KBM-7 (cell line): ENCODE measurements around the gene NGFR.

Source experiments
- DNase-seq: peaks from one replicate; pipeline ENCODE4 v3.0.0-alpha.2; 2015
- in situ Hi-C: fragments of 300-500 bp; cut with MboI; formaldehyde crosslinking; loops from 2 replicates; pipeline ENCODE4 v1.14.3; 2020; ENCODE audit warnings: low sequenced_read_pairs, low pct_unique_long_range_greater_than_20kb, mixed read lengths

The NGFR gene, protein sequence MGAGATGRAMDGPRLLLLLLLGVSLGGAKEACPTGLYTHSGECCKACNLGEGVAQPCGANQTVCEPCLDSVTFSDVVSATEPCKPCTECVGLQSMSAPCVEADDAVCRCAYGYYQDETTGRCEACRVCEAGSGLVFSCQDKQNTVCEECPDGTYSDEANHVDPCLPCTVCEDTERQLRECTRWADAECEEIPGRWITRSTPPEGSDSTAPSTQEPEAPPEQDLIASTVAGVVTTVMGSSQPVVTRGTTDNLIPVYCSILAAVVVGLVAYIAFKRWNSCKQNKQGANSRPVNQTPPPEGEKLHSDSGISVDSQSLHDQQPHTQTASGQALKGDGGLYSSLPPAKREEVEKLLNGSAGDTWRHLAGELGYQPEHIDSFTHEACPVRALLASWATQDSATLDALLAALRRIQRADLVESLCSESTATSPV

DNA sequence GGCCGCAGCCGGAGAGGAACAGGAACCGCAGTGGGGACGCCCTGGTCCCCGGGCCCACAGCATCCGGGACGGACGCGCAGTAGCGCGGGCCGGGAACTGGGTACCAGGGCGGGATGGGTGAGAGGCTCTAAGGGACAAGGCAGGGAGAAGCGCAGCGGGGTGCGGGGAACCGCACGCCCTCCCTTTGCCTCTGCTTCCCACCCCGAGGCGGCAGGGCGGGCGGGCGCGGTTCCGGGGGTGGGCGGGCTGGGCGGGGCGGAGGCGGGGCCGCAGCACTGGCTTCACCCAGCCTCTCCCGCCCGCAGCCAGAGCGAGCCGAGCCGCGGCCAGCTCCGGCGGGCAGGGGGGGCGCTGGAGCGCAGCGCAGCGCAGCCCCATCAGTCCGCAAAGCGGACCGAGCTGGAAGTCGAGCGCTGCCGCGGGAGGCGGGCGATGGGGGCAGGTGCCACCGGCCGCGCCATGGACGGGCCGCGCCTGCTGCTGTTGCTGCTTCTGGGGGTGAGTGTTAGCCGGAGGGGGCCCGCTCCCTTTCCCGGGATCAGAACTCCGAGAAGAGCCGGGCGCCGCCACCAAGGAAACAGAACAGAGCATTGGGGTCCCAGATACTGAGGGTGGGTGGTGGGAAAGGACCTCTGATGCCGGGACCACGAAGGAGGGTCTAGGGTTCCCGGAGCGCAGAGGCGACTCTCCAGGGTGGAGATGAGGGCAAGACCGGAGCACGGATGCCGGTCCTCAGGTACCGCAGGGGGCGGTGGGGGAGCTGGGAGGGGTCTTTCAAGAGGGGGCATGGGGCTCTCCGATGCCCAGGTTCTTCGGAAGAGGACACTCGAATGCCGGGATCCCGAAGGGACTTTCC, at the start of gene NGFR:
NGFR (plus strand) TSS at position 308 of the 856 bp plus-strand sequence; CDS start at position 433, 125 bp downstream.
- in situ Hi-C loops = no loop called here
- peak; percentile 65 for DNase-seq

DNA sequence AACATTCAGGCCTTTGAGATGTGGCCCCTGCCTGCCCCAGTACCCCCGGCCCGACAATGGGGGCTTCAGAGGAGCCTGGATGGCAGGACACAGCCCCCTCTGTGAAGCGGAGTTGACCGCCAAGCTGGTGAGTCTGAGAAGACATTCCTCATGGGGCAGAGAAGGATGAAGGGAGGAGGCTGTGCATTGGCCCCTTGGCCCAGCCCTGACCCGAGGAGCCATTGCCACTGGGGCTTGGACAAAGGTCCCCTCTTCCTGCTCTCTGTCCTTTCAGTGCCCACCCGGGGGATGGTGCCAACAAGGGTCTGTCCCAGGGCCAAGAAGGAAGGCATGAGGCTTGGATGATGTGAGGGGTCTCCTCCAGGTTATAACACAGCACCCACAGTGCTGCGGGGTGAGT, 49.5 kb upstream of the NGFR start:
- DNase-seq = no peak
- in situ Hi-C loops = no loop called here

DNA sequence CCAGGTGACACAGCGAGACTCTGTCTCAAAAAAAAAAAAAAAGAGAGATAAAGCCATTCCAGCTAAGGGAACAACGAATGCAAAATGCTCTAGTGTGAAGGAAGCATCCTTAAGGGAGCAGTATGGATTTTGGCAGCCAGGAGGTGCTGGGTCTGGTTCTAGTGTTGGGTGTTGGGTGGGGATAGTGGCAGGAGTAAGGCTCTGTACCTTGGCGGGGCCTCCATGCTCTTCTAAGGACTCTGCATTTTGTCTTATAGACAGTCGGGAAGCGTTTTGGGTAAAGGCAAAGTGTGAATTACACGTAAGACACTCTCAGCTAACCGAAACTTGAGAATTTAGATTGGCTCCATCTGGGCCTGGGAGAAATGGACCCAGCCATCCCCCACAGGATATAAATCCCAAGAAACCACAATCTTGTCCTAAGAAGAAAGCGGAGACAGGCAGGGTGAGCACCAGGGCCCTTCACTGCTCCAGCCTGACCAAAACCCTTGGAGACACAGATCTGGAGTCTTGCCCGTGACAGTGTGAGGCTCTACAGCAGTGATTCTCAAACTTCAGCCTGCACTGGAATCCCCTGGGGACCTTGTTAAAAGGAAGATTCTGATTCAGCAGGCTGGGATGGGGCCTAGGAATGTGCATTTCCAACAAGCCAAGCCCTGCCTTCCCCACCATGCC, 47.3 kb upstream of the NGFR start:
- DNase-seq = no peak
- in situ Hi-C loops = no loop called here

DNA sequence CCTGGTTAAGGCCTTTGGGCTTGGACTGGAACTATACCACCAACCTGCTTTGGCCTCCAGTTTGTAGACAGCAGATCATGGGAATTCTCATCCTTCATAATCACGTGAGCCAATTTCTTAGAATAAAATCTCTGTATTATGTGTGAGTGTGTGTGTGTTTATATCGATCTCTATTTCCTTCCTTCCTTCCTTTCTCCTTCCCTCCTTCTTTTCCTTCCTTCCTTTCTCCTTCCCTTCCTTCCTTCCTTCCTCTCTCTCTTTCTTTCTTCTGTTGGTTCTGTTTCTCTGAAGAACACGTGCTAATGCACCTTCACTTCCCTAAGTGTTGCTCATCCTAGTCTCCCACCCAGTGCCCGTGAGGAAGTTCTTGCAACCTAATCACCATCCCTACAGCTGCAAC, 44.9 kb upstream of the NGFR start:
- in situ Hi-C loops = no loop called here
- DNase-seq = no peak

DNA sequence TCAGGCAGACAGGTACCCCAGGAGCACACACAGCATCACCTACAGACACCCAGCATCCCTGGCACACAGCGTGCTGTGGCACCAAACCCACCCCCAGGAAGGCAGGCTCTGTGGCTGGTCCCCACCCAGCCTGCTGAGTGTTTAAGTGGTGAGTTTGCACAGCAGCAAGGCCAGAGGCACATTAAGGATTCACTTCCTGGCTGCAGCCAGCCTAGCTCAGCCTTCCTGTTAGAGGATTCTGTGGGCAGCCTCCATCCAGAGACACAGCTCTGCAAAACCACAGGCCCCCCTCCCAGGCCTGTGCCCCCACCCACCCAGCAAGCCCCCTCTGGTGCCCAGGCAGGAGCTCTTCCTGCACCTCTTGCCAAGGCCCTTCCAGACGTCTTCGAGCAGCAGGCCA, 44.4 kb upstream of the NGFR start:
- in situ Hi-C loops = no loop called here
- DNase-seq = peak; percentile 28

DNA sequence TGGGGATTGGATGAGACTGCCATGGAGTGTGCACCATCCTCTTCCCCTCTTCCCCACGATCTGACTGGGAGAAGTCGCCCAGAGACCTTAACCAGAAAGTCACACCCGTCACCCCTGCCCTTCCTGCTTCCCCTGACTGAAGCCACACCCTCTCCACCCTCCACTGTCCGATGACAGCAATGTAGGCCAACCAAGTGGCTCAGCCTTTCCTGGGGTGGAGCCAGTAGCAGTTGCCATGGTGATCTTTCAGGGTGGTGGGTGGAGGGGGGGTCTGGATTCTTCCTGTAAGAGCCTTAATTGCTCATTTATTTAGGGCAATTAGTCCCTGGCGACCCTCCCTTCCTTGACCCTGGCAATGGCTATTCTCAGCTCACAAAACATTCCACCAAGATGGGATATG, 42.9 kb upstream of the NGFR start:
- DNase-seq = no peak
- in situ Hi-C loops = no loop called here

DNA sequence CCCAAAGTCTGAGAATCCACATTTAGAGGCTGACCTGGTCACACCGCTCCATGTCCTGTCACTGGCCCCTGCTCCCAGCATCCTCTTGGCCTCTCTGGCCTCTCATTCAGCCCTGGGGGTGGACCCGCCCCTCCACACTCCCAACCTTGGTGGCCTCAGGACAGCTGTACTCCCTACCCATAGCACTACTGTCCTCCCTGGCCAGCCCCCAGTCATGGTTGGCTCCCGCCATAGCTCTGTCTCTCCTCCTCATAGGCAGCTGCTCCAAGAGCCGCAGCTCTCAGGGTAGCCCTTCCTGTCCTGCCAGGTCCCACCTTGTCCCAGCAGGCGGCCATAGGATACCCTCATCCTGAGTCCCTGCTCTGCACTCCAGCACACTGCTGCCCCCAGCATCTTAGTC, 42.4 kb upstream of the NGFR start:
- no peak for DNase-seq
- in situ Hi-C loops = no loop called here

DNA sequence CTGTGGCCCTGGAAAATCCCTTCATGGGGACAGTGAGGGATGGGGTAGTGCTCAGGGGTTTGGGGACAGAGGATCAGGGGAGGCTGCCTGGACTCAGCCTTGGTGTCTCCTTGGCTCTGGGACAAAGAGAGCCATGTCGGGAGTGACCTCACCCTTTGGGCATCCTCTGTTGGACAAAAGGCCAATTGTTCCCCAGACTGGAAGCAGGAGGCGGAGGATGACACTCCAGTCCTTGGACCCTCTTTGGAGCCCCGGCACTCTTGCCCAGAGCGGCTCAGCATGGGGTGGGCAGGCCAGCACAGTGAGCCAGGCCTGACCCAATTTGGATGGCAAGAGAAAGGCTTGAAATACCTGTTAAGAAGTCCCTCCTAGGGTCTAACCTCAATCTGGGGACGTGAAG, 41.0 kb upstream of the NGFR start:
- in situ Hi-C loops = no loop called here
- DNase-seq = no peak

DNA sequence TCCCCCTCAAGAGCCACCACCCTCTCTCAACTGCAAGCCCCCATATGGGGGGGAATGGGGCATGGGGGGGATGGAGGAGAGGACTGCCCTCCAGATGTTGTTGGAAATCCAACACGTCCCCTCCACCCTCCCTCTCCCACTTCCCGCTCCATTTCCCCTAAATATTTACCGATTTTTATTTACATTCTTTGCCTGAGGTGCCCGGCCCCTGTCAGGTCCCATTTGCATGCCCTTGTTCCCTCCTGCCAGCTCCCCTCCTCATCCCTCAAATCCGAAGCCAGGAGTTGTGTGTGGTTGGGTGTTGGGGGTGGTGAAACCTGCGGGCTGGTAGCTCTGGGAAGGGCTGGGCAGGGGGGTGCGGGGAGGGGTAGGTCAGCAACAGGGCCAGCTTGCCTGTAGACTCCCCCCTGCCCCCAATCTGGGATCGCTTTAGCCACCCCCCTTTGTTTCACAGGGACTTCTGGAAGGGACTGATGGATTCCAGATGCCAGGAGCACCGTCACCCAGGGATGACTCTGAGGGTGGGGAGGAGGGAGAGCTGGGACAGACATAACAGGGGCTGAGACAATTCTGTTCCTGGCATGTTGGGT, 39.7 kb upstream of the NGFR start:
- in situ Hi-C loops = no loop called here
- DNase-seq = no peak

DNA sequence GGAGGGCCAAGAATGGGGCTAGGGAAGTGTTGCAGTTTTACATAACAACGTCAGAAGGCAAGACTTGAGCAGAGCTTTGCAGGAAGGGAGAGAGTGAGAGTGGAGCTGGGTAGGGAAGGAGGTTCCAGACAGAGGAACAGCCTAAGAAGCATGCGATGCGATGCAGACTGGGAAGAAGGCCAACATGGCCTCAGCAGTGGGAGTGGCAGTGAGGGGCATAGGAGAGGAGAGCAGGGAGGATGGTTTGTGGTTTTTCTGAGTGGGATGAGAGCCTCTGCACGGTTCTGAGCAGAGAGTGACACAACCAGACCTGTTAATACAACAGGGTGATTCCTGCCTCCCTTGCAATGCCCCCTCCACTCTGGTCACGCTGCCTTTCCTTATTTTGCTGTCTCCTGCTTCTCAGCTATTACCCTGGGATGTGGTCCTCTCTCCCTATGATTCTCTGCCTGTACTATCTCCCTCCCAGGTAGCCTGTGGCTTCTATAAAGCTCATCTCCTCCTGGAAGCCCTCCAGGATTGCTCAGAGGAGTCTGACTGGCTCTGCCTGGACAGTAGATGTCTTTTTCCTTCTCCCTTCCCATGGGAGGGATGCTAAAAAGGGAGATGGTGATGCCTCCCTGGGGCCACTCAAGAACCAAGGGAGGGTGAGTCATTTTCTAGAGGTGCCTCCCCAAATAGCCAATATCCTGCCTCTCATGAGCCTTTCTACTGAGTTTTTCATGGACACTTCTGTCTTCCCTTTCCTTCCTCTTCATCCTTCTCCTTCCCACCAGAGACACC, 38.7 kb upstream of the NGFR start:
- DNase-seq = peak; percentile 92
- in situ Hi-C loops = no loop called here

DNA sequence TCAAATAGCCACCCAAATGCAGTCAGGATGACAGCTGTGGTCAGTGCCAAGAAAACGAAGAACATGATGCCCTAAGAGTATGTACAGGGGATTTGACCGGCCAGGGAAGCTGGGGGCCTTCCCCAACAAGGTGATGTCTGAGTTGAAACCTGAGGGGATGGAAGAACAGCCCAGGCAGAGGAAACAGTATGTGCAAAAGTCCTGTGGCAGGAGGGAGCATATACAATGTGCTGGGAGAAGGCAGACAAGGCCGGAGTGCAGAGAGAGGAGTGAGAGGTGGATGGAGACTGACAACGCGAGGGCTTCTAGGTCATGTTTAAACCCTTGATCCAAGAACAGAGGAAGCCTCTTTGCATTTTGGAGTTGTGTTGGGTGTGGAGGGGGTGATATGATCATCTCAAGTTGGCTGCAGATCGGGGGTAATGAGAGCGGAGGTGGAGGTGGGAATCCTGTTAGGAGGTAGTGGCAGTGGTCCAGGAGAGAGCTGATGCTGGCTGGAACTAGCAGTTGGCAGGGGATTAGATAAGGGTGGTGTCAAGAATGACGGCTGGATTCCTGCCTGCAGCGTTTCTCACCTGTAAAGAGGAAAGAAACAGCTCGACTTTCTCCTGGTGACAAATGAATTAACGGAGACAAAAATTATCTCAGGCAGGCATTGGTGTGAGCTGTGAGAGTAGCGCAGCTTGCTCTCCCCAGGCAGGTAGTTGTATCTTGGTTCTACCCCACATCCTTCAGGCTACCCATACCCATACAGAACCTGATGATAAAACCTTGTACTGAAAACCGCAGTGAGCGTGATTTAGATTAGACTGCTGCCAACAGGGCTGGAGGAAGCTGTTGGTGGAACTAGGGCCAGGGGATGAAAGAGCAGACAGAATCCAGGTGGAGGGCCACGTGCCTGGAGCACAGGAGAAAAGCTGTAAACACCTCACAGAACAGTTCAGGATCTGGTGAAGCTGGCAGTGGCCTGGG, 37.2 kb upstream of the NGFR start:
- no peak for DNase-seq
- in situ Hi-C loops = no loop called here

DNA sequence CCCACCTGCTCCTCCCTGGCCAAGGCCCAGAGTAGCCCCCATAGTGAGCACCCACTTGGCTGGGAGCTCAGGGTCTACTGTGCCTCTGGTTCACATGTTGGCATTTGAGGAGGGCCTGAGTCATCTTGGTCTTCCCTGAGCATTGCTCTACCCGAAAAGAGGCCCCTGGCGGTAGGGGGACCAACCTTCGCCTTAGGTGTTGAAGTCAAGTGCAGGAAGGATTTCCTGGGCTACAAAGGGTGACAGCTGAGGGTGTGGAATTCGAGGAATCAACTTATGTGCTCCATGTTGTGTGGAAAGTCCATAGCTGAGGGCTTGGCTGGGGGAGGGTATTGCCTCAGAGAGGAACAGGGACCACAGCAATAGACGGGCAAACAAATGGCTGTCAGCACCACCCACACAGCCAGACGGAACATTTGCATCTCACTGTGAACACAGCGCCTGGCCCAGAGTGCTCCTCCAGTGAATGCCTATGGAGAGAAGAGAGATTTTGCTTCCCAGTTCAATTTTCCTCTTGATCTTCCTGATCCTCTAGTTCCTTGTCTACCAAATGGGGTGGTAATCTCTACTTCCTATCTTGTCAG, 35.6 kb upstream of the NGFR start:
- in situ Hi-C loops = no loop called here
- no peak for DNase-seq

DNA sequence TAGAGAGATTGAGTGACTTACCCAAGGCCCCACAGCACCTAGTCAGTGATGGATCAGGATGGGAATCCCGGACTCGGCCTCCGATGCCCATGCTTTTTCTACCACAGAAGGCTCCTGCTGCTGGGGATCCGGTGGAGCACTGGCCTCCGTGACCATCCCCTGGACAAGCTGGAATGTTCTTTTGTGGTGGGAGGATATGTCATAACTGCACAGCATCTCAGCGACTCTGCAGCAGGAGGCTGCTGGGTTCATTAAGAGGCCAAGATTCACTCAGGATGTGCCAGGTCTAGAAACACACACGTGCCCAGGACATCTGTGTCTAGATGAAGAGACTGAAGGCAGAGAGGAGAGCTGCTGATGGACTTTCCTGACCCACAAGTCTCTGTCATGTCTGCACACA, 34.7 kb upstream of the NGFR start:
- in situ Hi-C loops = no loop called here
- DNase-seq = no peak

DNA sequence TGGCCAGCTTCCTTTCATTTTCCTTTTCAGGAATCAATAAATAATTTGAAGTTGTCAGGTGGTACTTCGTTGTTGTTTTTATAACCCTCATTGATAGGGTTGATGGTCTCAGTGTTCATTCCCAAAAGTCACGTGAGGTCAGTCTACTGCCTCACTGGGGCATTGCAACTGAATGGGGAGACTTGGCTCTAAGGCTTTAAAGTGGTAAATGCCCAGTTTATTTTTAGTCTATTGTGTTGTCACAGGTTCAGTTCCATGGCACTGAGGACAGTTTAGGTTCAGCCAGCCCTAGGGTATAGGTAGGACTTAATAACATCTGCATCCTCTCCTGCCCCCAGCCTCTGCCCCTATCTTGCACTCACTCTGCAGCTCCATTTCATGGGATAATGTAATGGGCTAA, 33.5 kb upstream of the NGFR start:
- in situ Hi-C loops = no loop called here
- no peak for DNase-seq

DNA sequence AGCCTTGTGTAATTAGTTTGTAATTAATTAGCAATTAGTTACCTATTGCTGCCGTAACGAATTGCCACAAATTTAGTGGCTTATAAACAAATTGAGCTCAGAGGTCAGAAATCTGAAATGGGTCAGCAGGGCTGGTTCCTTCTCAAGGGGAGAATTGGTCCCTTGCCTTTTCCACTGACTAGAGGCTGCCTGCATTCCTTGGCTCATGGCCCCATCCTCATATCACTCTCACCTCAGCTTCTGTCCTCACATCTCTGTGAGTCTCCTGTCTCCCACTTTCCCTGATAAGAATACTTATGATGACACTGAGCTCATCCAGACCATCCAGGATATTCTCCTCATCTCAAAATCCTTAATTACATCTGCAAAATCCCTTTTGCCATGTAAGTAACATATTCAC, 31.0 kb upstream of the NGFR start:
- in situ Hi-C loops = no loop called here
- DNase-seq = no peak

DNA sequence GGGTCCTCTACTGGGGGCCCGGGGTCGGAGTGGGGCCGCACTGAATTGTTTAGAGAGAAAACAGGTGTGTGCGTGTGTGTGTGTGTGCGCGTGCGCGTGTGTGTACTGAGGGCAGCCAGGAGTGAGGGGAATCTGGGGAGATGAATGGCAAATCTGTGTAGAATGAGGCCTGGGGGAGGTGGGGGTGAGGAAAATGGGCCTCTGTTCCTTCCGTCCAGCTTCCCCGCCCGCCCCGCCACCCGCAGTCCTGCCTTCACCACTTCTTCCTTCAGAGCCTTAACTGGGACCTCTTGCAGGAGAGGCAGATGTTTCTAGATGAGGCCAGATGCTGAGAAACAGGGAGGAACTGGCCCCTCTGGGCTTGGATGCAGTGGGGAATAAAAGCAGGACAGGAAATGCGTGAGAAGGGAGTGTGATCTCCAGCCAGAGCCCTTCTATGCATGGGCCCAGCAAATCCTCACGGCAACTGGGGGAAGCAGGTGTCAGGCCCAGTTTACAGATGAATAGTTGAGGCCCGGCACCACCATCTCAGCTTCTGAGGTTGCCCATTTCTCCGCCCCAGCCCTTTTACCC, 29.7 kb upstream of the NGFR start:
- no peak for DNase-seq
- in situ Hi-C loops = no loop called here

DNA sequence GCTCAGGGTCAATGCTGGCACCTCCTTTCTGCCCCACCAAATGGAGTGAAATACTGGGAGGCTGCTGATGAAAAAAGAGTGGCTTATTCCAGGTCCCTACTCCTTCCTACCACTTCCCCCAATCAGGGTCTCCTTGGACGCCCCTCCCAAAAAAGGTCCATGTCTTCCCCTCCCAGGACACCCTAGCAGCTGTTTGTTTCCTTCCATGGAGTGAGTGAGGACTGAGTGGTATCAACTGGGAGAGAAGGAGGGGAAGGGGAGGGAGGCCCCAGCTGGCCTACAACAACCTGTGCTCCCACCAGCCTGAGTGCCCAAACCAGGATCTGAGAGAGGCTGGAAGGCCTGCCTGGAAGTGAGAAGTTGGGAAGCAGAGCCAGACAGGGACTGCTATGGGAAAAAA, 28.7 kb upstream of the NGFR start:
- DNase-seq = no peak
- in situ Hi-C loops = no loop called here
